ENCODE measurements around the gene PDLIM7. TPM values are rescaled to one million over a fixed set of nuclear protein-coding genes. Genes with fewer than 3 reads are reported as not detected.

The PDLIM7 gene
- total and polyA plus RNA-seq, 2 of the 8 experiments (the other 6 are each of a cell fraction or from before 2014, with no cell fraction given): 67.3 to 94.2 TPM

GRCh38 chr5:177491429-177491945 is 5.9 kb downstream of the PDLIM7 start:
- Histone ChIP-seq H3K4ac (replicated peaks; ENCODE audit: insufficient read length, low read depth, low read length) (no peak overlapping the region), H3K27me3 (replicated peaks in 1 of 4; ENCODE audit: control insufficient read depth in 3 of 4, extremely low read depth in 1 of 4, insufficient read depth in 3 of 4, low read length in 3 of 4) (no peaks in the 10 kb centered on the region), H2BK120ac (replicated peaks; ENCODE audit: low read depth, low read length) (no peak overlapping the region), H4K5ac (ENCODE audit: insufficient read length, low read depth, low read length) (no peak overlapping the region), H2AK5ac (ENCODE audit: low read depth, low read length) (no peak overlapping the region), H2BK20ac (ENCODE audit: low read length) (no peak overlapping the region), H3K4me3 (ENCODE audit: extremely low read depth in 1 of 4, insufficient read depth in 2 of 4, low read depth in 3 of 4, low read length in 4 of 4) (no peak overlapping the region; a peak in 1 of 8 replicates), H3K18ac (ENCODE audit: extremely low read depth, low read length) (no peak overlapping the region), H2BK12ac (ENCODE audit: low read depth, low read length) (0 out of 2 replicates have a peak overlapping the region, but pooled peaks have one; percentile 39), H3K27ac (ENCODE audit: low read depth, low read length) (no peak overlapping the region), H3K23ac (ENCODE audit: insufficient read length) (no peak overlapping the region), H3K79me1 (ENCODE audit: low read depth, low read length) (peaks cover 7% of the 10 kb centered on the region; the same call in 1 of the 2 replicates), H3K14ac (ENCODE audit: insufficient read length) (no peak overlapping the region), H4K91ac (replicated peaks; ENCODE audit: insufficient read length, low read length) (no peak overlapping the region), H3K36me3 (ENCODE audit: control insufficient read depth in 2 of 4, insufficient read depth in 4 of 4, low read length in 3 of 4) (peaks cover 25 to 46% (median 37%) of the 10 kb centered on the region in 4 experiments), H2BK5ac (ENCODE audit: low read depth, low read length) (no peak overlapping the region), H3K9me3 (ENCODE audit: insufficient read depth in 2 of 2, low read depth in 1 of 2, low read length in 1 of 2) (no peaks in the 10 kb centered on the region), H3K4me2 (ENCODE audit: insufficient read depth in 1 of 2, low read depth in 2 of 2, low read length in 2 of 2) (peak overlapping the region in 1 of 2 experiments; percentile 53; a peak in 2 of 4 replicates), H4K20me1 (replicated peaks in 1 of 2; ENCODE audit: control insufficient read depth in 1 of 2, insufficient read depth in 2 of 2, low read length in 2 of 2) (peaks cover 6 to 10% of the 10 kb centered on the region in 2 experiments), H3K56ac (replicated peaks; ENCODE audit: insufficient read length, low read depth, low read length) (no peak overlapping the region), H3K23me2 (ENCODE audit: low read depth, low read length) (peaks cover 1% of the 10 kb centered on the region; the same call in 1 of the 2 replicates), H2AFZ (ENCODE audit: low read length) (no peak overlapping the region), H3K9ac (replicated peaks in 1 of 4; ENCODE audit: extremely low read depth in 1 of 4, low read depth in 3 of 4, low read length in 3 of 4) (no peak overlapping the region), H2BK15ac (ENCODE audit: low read length) (no peak overlapping the region), H3K79me2 (ENCODE audit: control insufficient read depth in 1 of 2, insufficient read depth in 2 of 2, low read length in 2 of 2) (peaks cover 0 to 8% of the 10 kb centered on the region in 2 experiments; a peak in 1 of 4 replicates), H4K8ac (ENCODE audit: extremely low read depth, insufficient read depth, low read length) (no peak overlapping the region), H3K4me1 (replicated peaks in 1 of 4; ENCODE audit: control insufficient read depth in 3 of 4, insufficient read depth in 4 of 4, low read length in 3 of 4) (peaks cover 0 to 25% (median 23%) of the 10 kb centered on the region in 4 experiments; a peak in 6 of 7 replicates)
- FAIRE-seq (no peak), DNase-seq (ENCODE audit: low read depth in 1 of 2, low spot score in 2 of 2) (peak in 1 of 2 experiments; percentile 99)
- POLR2A ChIA-PET (ENCODE audit: partially characterized antibody): interaction anchor here (0.8 to 67.5 kb wide), 4 partner anchors 12 to 125 kb away, joined by 3 to 3349 read pairs (median 1676); partner anchors contain the start of genes DBN1, DDX41, DOK3 and PDLIM7
- 24% methylated on average over 29 of the region's 43 CpGs; no CpG with 5 or more reads in 1 of the 2 experiments for WGBS, 2 experiments (ENCODE audit: extremely low coverage in 1 of 2, insufficient coverage in 1 of 2, insufficient read length in 1 of 2, insufficient replicate concordance in 2 of 2, low coverage in 1 of 2, low lambda C conversion rate in 2 of 2, missing lambda C conversion rate in 1 of 2)
- CTCF ChIA-PET (ENCODE audit: partially characterized antibody): interaction anchor here (1.0 to 12.7 kb wide), 8 partner anchors 13 to 715 kb away, joined by 3 to 306 read pairs (median 5); partner anchors contain the start of genes DDX41, DOK3 and PDLIM7
- TF ChIP-seq KDM4A (IDR thresholded peaks at IDR 0.05; ENCODE audit: low read depth, low read length, severe bottlenecking): no peak
- no peak for TF ChIP-seq EGR1 (IDR thresholded peaks at IDR 0.05; ENCODE audit: borderline replicate concordance, low read depth, low read length)
- no peak for TF ChIP-seq HDAC2 (IDR thresholded peaks at IDR 0.05; ENCODE audit: borderline replicate concordance in 1 of 2, low read depth in 2 of 2, low read length in 2 of 2)
- no peak for TF ChIP-seq CBX5 (IDR thresholded peaks at IDR 0.05; ENCODE audit: low read depth, low read length)
- TF ChIP-seq CHD2 (IDR thresholded peaks at IDR 0.05; ENCODE audit: low read length): peak; percentile 40; the same call in 1 of the 2 replicates
- TF ChIP-seq SRF (IDR thresholded peaks at IDR 0.05; ENCODE audit: low read depth, low read length): 0 out of 2 replicates have a peak, but pooled peaks have one; percentile 9
- TF ChIP-seq RFX5 (IDR thresholded peaks at IDR 0.05; ENCODE audit: borderline replicate concordance, low read depth, low read length): 0 out of 2 replicates have a peak, but pooled peaks have one; percentile 14
- TF ChIP-seq SUZ12 (IDR thresholded peaks at IDR 0.05; ENCODE audit: low read length): no peak
- peak; percentile 46 for TF ChIP-seq CTBP2 (IDR thresholded peaks at IDR 0.05; ENCODE audit: borderline replicate concordance, insufficient read depth, insufficient read length, low read length)
- peak; percentile 54 to 72 for TF ChIP-seq RAD21 (IDR thresholded peaks at IDR 0.05 in 1 of 2, conservative IDR thresholded peaks at IDR 0.05 in 1 of 2; ENCODE audit: low read depth in 2 of 2, low read length in 2 of 2)
- peak; percentile 36; the same call in 1 of the 2 replicates for TF ChIP-seq POLR2AphosphoS5 (IDR thresholded peaks at IDR 0.05; ENCODE audit: low read depth, low read length)

Data from H1 (cell line).